ENCODE results near the gene HDGF. TPM values are rescaled to one million over a fixed set of nuclear protein-coding genes. Genes with fewer than 3 reads are reported as not detected.

Gene HDGF
- total and polyA plus RNA-seq, 9 of the 15 experiments (the other 6 are each of a cell fraction or from before 2014, with no cell fraction given) = 38.8 to 601 (median 400) TPM

DNA sequence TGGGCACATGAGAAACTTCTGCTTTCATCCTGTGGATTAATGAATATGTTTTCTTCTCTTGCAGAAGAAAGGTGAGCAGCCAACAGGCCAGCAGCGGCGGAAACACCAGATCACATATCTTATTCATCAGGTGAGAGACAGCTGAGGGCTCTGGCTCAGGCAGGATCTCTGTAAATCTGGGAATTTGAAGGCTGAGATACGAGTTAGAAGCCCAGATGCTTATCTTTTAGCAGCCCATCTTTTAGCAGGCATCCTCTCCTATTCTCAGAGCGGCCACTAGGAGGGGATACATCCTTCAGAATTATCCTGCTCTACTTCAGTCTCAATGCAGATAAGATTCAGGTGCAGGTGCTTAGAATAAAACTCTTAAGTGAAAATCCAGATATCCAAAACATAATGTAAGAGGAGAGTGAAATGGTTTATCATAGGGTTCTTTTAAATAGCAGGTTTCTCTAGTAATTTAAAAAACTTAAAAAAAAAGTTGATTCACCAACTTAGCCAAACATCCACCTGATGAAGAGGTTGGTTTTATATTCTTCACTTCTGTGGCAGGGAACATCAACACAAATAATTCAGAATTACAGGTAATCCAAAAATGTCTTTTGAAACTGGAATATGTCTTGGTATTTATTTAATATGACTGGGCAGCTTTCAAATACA lies 45.9 kb upstream of the HDGF start (continued):
- TF ChIP-seq, protein P1, sequence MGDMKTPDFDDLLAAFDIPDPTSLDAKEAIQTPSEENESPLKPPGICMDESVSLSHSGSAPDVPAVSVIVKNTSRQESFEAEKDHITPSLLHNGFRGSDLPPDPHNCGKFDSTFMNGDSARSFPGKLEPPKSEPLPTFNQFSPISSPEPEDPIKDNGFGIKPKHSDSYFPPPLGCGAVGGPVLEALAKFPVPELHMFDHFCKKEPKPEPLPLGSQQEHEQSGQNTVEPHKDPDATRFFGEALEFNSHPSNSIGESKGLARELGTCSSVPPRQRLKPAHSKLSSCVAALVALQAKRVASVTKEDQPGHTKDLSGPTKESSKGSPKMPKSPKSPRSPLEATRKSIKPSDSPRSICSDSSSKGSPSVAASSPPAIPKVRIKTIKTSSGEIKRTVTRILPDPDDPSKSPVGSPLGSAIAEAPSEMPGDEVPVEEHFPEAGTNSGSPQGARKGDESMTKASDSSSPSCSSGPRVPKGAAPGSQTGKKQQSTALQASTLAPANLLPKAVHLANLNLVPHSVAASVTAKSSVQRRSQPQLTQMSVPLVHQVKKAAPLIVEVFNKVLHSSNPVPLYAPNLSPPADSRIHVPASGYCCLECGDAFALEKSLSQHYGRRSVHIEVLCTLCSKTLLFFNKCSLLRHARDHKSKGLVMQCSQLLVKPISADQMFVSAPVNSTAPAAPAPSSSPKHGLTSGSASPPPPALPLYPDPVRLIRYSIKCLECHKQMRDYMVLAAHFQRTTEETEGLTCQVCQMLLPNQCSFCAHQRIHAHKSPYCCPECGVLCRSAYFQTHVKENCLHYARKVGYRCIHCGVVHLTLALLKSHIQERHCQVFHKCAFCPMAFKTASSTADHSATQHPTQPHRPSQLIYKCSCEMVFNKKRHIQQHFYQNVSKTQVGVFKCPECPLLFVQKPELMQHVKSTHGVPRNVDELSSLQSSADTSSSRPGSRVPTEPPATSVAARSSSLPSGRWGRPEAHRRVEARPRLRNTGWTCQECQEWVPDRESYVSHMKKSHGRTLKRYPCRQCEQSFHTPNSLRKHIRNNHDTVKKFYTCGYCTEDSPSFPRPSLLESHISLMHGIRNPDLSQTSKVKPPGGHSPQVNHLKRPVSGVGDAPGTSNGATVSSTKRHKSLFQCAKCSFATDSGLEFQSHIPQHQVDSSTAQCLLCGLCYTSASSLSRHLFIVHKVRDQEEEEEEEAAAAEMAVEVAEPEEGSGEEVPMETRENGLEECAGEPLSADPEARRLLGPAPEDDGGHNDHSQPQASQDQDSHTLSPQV (IDR thresholded peaks at IDR 0.05) = no peak
- TF ChIP-seq ARID2 (IDR thresholded peaks at IDR 0.05) = no peak
- TF ChIP-seq ZNF695 (CRISPR knock-in tag; IDR thresholded peaks at IDR 0.05) = no peak
- no peak for TF ChIP-seq HMG20B (CRISPR knock-in tag; IDR thresholded peaks at IDR 0.05)
- TF ChIP-seq XRCC5 (IDR thresholded peaks at IDR 0.05; ENCODE audit: low read depth, low read length) = 0 out of 2 replicates have a peak, but pooled peaks have one; percentile 23
- TF ChIP-seq, protein P2, sequence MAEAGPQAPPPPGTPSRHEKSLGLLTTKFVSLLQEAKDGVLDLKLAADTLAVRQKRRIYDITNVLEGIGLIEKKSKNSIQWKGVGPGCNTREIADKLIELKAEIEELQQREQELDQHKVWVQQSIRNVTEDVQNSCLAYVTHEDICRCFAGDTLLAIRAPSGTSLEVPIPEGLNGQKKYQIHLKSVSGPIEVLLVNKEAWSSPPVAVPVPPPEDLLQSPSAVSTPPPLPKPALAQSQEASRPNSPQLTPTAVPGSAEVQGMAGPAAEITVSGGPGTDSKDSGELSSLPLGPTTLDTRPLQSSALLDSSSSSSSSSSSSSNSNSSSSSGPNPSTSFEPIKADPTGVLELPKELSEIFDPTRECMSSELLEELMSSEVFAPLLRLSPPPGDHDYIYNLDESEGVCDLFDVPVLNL (CRISPR knock-in tag; IDR thresholded peaks at IDR 0.05; ENCODE audit: low read depth) = no peak
- TF ChIP-seq, protein P3, sequence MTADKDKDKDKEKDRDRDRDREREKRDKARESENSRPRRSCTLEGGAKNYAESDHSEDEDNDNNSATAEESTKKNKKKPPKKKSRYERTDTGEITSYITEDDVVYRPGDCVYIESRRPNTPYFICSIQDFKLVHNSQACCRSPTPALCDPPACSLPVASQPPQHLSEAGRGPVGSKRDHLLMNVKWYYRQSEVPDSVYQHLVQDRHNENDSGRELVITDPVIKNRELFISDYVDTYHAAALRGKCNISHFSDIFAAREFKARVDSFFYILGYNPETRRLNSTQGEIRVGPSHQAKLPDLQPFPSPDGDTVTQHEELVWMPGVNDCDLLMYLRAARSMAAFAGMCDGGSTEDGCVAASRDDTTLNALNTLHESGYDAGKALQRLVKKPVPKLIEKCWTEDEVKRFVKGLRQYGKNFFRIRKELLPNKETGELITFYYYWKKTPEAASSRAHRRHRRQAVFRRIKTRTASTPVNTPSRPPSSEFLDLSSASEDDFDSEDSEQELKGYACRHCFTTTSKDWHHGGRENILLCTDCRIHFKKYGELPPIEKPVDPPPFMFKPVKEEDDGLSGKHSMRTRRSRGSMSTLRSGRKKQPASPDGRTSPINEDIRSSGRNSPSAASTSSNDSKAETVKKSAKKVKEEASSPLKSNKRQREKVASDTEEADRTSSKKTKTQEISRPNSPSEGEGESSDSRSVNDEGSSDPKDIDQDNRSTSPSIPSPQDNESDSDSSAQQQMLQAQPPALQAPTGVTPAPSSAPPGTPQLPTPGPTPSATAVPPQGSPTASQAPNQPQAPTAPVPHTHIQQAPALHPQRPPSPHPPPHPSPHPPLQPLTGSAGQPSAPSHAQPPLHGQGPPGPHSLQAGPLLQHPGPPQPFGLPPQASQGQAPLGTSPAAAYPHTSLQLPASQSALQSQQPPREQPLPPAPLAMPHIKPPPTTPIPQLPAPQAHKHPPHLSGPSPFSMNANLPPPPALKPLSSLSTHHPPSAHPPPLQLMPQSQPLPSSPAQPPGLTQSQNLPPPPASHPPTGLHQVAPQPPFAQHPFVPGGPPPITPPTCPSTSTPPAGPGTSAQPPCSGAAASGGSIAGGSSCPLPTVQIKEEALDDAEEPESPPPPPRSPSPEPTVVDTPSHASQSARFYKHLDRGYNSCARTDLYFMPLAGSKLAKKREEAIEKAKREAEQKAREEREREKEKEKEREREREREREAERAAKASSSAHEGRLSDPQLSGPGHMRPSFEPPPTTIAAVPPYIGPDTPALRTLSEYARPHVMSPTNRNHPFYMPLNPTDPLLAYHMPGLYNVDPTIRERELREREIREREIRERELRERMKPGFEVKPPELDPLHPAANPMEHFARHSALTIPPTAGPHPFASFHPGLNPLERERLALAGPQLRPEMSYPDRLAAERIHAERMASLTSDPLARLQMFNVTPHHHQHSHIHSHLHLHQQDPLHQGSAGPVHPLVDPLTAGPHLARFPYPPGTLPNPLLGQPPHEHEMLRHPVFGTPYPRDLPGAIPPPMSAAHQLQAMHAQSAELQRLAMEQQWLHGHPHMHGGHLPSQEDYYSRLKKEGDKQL (CRISPR knock-in tag; IDR thresholded peaks at IDR 0.05; ENCODE audit: borderline replicate concordance) = no peak
- no peak for TF ChIP-seq SP1 (CRISPR knock-in tag; IDR thresholded peaks at IDR 0.05)
- TF ChIP-seq, protein P4, sequence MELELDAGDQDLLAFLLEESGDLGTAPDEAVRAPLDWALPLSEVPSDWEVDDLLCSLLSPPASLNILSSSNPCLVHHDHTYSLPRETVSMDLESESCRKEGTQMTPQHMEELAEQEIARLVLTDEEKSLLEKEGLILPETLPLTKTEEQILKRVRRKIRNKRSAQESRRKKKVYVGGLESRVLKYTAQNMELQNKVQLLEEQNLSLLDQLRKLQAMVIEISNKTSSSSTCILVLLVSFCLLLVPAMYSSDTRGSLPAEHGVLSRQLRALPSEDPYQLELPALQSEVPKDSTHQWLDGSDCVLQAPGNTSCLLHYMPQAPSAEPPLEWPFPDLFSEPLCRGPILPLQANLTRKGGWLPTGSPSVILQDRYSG (tag; conservative IDR thresholded peaks at IDR 0.05; ENCODE audit: low read depth) = no peak
- no peak for TF ChIP-seq ZNF253 (CRISPR knock-in tag; conservative IDR thresholded peaks at IDR 0.05)
- no peak for TF ChIP-seq TEAD1 (CRISPR knock-in tag; IDR thresholded peaks at IDR 0.05)
- no peak for TF ChIP-seq SIRT6 (IDR thresholded peaks at IDR 0.05; ENCODE audit: low read depth, low read length)

Data from K562 (cell line).